Activated CD4-positive, alpha-beta T cell treated with anti-CD3 and anti-CD28 coated beads for 1 hour (primary cell): Measurements from ENCODE around the gene WNT16.

Experiments used
- DNase-seq: peaks from one replicate; pipeline ENCODE4 v3.0.0-alpha.2; 2020

Gene WNT16

DNA sequence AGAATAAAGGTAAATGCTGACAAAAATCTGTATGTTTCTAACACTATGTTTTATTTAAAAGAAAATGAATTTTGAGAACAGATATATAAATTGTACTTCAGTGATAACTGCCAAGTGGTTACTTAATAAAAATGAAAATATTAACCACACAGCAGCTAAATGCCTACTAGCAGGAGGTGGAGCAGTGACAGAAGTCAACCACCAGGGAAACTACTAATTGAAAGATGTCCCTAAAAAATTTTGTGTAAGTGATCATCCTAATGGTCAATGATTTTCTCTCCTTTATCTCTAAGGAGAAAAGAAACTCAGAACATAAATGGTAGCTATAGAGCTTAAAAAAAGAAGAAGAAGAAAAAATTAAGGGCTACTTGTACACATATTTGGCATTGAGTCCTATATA, 22.9 kb downstream of the WNT16 start:
- DNase-seq, result no peak

GRCh38 chr7:121352323-121352722, 23.5 kb downstream of the WNT16 start:
- DNase-seq, result no peak

DNA sequence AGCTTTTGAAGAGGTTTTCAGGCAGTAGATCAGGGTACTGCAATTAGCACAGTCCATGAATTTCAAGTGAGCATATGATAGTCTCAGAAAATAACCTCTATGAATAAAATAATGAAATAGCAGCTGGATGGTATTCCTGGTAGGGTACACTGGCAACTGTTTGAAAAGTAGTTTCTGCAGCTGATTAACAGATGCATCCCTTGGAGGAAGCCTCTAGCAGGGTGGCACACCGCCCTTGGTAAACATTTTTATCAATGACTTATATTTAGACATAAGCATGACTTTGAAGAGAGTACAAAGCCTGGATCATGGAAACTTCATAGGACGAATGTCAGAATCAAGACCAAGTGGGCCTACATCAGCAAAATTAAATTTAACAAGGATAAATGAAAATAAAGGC, 26.8 kb downstream of the WNT16 start:
- no peak for DNase-seq

DNA sequence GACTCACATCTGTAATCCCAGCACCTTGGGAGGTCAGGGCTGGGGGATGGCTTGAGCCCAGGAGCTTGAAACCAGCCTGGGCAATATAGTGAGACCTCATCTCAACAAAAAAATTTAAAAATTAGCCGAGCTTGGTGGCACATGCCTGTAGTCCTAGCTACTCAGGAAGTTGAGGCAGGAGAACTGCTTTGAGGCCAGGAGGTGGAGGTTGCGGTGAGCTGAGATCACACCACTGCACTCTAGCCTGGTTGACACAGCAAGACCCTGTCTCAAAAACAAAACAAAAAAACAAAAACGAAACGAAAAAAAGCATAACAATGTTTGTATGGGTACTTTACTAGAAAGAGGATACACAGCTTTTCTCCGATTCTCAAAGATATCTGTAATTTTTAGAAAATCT, 31.8 kb downstream of the WNT16 start:
- DNase-seq, result no peak

DNA sequence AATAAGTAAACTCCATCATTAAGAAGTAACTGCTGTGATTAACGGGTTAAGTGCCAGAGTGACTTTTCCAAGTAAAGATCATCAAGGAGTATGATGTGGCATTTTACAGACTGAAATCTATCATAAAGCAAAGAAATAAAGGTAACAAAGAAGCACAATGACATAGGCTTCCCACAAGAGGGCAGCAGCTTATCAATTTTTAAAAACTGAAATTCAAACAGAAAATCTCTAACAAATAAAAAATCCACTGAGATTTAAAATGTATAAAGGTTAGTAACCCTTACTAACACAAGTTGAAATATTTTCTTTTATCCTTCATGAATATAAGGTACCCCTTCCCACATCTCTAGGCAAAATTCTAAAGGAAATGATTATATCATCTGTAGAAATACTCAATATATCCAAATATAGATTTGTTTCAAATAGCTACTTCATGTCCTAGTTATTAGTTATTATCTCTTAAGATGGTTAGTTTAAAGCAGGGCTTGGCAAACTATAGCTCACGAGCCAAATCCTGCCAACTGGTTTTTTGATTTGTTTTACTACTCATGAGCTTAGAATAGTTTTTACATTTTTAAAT, 38.1 kb downstream of the WNT16 start:
- no peak for DNase-seq

GRCh38 chr7:121369462-121369861, 40.7 kb downstream of the WNT16 start:
- no peak for DNase-seq

DNA sequence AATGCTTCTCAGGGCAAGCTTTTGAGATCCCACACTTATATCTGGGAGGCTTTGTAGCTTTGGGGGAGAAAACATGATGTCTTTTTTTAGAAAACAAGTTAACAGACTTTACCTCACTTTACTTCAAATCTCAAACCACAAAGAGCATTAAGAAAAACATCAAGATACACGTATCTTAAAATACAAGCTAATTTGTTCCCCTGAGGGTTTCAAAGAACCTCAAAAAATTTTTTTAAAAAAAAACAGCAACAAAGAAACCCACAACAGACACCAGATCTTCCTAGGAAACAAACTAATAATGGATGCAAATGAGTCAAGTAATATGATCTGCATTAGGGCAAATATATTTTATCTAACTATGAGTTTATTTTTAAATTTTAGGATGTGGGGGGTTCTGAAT, 42.6 kb downstream of the WNT16 start:
- DNase-seq, result no peak

- DNase-seq, result no peak
Measured at GRCh38 chr7:121371883-121372282, 43.1 kb downstream of the WNT16 start.

DNA sequence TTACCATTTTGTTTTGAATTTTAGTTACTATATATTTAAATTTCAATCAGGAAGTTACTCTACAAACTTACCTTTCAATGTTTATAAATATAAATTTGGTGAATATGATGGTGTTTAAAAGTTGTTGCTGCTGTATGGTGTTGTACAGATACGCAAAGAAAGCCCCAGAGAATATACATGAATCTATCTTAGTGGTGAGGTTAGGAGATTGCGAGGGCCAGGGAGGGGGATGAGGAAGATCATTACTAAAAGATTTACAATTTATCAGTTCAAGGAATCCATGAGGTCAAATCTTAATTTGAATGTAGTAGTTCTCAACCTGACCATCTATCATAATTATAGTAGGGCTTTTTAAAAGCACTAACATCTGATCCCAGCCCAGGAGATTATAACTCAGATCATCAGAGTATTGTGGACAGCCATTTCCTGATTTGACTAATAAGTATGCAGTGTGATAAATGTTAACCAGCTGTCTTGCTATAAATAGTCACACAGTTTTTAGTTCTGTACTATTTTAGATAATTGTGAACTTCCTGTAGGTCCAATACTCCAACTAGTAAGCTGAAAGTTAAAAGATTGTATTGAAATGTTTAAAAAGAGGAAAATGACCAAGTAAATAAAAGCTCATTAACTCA, 43.7 kb downstream of the WNT16 start:
- no peak for DNase-seq

DNA sequence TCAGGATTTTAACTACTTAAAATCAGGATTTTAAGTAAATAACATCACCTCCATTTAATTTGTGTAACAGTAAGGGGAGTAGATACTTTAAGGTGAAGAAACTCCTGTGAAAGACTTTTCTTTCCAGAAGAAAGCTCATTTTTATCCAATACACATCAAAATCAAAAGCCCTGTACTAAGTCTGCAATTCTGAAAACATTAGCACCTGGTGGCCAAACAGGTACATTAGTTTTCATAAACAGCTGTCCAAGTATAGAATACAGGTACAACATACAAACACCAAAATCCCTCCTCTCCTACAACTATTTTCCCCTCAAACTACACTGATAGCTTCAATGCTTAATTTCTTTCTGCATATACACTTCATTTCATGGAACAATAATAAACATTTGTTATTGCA, 44.4 kb downstream of the WNT16 start:
- DNase-seq, result no peak

GRCh38 chr7:121376979-121377378, 48.2 kb downstream of the WNT16 start:
- DNase-seq, result no peak

GRCh38 chr7:121379930-121380329, 51.1 kb downstream of the WNT16 start:
- no peak for DNase-seq

DNA sequence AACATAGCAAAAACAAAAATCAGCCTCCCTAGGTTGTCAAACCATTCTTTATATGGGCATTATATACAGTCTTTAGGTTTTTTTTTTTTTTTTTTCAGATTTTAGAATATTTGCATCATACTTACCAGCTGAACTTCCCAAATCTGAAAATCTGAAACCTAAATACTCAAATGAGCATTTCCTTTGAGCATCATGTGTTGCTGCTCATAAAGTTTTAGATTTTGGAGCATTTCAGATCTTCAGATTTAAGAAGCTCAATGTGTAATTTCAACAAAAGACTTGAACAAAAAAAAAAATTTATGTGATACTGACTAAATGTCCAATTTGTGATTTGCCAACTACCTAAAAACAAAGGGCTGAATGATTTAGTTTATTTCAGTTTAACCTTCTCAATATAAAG, 53.7 kb downstream of the WNT16 start:
- DNase-seq, result no peak

GRCh38 chr7:121383235-121383910, 54.6 kb downstream of the WNT16 start:
- no peak for DNase-seq

DNA sequence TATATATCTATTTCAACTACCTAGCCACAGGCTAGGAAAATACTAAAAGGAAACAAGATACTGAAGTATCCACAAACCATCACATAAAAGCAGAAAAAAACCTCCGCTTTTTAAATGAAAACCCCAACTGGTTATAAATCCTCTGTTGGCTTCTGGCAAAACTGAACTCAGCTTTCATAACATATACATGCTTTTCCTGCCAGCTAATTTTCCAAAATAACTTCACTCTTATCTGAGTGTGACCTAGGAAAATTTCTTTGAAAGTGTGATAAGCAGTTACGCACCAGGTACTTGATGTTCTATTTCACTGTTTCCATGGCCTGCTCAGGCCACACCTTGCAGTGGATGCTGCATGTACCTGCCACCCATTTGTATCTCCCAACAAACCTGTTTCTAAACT, 55.5 kb downstream of the WNT16 start:
- no peak for DNase-seq

DNA sequence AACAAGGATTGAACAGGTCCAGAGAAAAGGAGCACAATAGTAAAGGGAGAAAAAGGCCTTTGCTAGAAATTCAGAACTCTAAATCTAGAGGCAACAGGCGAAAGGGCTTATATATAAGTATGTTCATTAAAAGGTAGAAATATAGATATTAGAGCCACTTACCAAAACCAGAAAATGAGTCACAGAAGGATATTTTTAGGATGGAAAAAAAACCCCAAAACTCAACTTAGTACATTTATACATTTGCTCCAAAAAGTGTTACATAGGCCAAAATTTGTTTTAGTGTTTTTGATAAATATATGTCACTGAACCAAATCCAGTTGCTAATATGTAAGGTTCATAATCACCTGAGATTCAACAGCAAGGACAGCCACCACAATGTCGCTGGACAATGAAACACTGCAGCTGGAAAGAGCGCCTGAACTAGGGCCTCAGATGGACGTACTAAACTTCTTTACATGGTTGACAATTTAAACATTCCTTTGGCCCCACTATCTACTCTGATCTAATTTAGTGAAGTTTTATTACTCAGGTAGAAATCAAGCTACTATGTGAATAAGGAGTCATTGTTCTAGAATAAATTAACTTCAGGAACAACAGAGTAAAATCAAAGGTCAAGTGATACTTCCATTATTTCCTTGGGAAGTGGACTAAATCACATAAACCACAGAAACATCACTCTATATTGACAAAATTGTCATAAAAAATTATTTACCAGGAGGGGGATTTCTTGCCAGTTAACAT, 56.4 kb downstream of the WNT16 start:
- no peak for DNase-seq

DNA sequence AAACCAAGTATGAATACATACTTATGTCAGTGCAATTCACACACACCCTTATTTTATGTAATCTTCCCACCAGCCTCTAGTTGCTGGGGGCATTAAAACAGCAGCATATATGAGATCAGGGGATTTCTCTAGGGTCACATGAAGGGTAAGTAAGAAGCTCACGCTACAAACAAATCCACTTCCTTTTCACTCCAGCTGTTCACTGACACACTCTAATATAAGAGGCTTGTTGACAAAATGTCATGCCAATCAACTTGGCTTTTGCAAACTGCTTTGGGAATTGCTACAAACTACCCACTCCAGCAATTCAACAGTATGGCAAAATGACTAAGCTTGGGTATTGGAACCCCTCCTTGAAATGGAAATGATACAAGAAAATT, 57.0 kb downstream of the WNT16 start:
- no peak for DNase-seq

DNA sequence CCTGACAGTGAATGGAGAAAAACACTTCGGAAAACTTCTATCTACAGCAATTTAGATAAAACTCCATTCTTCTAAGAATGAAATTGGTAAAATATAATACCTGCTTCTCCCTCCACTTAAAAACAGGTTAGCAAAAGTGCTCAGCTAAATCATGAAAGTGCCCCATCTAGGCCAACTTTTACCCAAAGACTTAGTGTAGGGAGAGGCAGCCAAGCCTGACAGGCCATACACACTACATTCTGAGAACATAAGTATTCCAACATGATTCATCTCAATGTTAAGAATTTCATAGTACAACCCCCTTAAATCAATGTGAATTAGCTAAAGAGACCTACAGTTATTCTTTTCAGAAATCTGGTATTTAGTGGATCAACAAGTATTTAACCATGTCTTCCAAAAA, 60.1 kb downstream of the WNT16 start:
- DNase-seq, result no peak

DNA sequence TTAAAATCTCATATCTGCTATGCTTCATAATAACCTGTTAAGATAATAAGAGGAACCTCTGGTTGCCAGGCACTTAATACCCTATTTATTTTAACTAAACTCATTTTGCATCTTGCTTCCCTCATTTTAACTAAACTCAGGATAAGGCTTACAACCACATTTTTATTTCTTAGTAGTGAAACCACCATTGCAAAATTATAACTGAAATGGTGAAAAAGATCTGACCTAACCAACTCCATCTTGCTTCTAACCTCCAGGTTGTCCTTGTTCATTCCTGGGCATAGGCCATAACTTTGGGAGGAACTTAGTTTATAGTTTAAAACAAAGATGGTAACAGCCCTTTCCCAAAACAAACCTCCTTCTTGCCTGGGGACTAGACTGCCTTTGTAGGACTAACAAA, 61.3 kb downstream of the WNT16 start:
- DNase-seq, result no peak

GRCh38 chr7:121390617-121391016, 61.8 kb downstream of the WNT16 start:
- DNase-seq, result no peak
